HEK293 (cell line): ENCODE results near the gene DYNC1LI1.

ENCODE experiments used
- BCL11A ChIP-seq: fragments of 450-650 bp; formaldehyde crosslinking; IDR thresholded peaks from 2 replicates; pipeline ENCODE4 v1.5.1; 2016; ENCODE audit warnings: low read depth, missing biosample characterization, missing genetic modification characterization
- EGR2 ChIP-seq: fragments of 450-650 bp; formaldehyde crosslinking; IDR thresholded peaks from 2 replicates; pipeline ENCODE4 v1.5.1; 2016; ENCODE audit warnings: low read depth, missing biosample characterization, missing genetic modification characterization
- HOXD13 ChIP-seq: sonication (generic); formaldehyde crosslinking; IDR thresholded peaks from 2 replicates; pipeline ENCODE4 v1.8.0; 2022; ENCODE audit warnings: missing genetic modification reagents, borderline replicate concordance
- KLF1 ChIP-seq: fragments of 450-650 bp; formaldehyde crosslinking; IDR thresholded peaks from 2 replicates; pipeline ENCODE4 v1.5.1; 2016; ENCODE audit warnings: missing biosample characterization, missing genetic modification characterization
- REPIN1 ChIP-seq: fragments of 450-650 bp; formaldehyde crosslinking; IDR thresholded peaks from 2 replicates; pipeline ENCODE4 v1.5.1; 2017; ENCODE audit warnings: missing biosample characterization, missing genetic modification characterization, low read depth
- SCRT1 ChIP-seq: fragments of 450-650 bp; formaldehyde crosslinking; IDR thresholded peaks from 2 replicates; pipeline ENCODE4 v1.5.1; 2016; ENCODE audit warnings: missing biosample characterization, missing genetic modification characterization, borderline replicate concordance
- WT1 ChIP-seq: fragments of 450-650 bp; formaldehyde crosslinking; IDR thresholded peaks from 2 replicates; pipeline ENCODE4 v1.5.1; 2016; ENCODE audit warnings: missing biosample characterization, missing genetic modification characterization
- YY2 ChIP-seq: fragments of 450-650 bp; formaldehyde crosslinking; IDR thresholded peaks from 2 replicates; pipeline ENCODE4 v1.5.1; 2016; ENCODE audit warnings: missing biosample characterization, missing genetic modification characterization
- ZFP3 ChIP-seq: fragments of 450-650 bp; formaldehyde crosslinking; IDR thresholded peaks from 2 replicates; pipeline ENCODE4 v1.5.1; 2016; ENCODE audit warnings: low read depth, missing biosample characterization, missing genetic modification characterization
- ZFP37 ChIP-seq: fragments of 450-650 bp; formaldehyde crosslinking; IDR thresholded peaks from 2 replicates; pipeline ENCODE4 v1.5.1; 2016; ENCODE audit warnings: missing biosample characterization, missing genetic modification characterization
- ZFP41 ChIP-seq: fragments of 450-650 bp; formaldehyde crosslinking; IDR thresholded peaks from 2 replicates; pipeline ENCODE4 v1.5.1; 2016; ENCODE audit warnings: missing biosample characterization, missing genetic modification characterization, borderline replicate concordance
- ZFP69B ChIP-seq: fragments of 450-650 bp; formaldehyde crosslinking; IDR thresholded peaks from 2 replicates; pipeline ENCODE4 v1.5.1; 2016; ENCODE audit warnings: missing biosample characterization, missing genetic modification characterization
- ZNF10 ChIP-seq: fragments of 450-650 bp; formaldehyde crosslinking; IDR thresholded peaks from 2 replicates; pipeline ENCODE4 v1.5.1; 2017; ENCODE audit warnings: missing biosample characterization, missing genetic modification characterization
- ZNF157 ChIP-seq: fragments of 450-650 bp; formaldehyde crosslinking; IDR thresholded peaks from 2 replicates; pipeline ENCODE4 v1.5.1; 2016; ENCODE audit warnings: missing biosample characterization, missing genetic modification characterization
- ZNF202 ChIP-seq: fragments of 450-650 bp; formaldehyde crosslinking; IDR thresholded peaks from 2 replicates; pipeline ENCODE4 v1.5.1; 2016; ENCODE audit warnings: missing biosample characterization, missing genetic modification characterization, borderline replicate concordance
- ZNF23 ChIP-seq: fragments of 450-650 bp; formaldehyde crosslinking; IDR thresholded peaks from 2 replicates; pipeline ENCODE4 v1.5.1; 2016; ENCODE audit warnings: missing biosample characterization, missing genetic modification characterization, borderline replicate concordance
- ZNF404 ChIP-seq: fragments of 450-650 bp; formaldehyde crosslinking; IDR thresholded peaks from 2 replicates; pipeline ENCODE4 v1.5.1; 2017; ENCODE audit warnings: missing biosample characterization, missing genetic modification characterization
- ZNF514 ChIP-seq: fragments of 450-650 bp; formaldehyde crosslinking; IDR thresholded peaks from 2 replicates; pipeline ENCODE4 v1.5.1; 2016; ENCODE audit warnings: missing biosample characterization, missing genetic modification characterization
- ZNF548 ChIP-seq: fragments of 450-650 bp; formaldehyde crosslinking; IDR thresholded peaks from 2 replicates; pipeline ENCODE4 v1.5.1; 2016; ENCODE audit warnings: missing biosample characterization, missing genetic modification characterization
- ZNF558 ChIP-seq: fragments of 450-650 bp; formaldehyde crosslinking; IDR thresholded peaks from 2 replicates; pipeline ENCODE4 v1.5.1; 2016; ENCODE audit warnings: missing biosample characterization, missing genetic modification characterization
- ZNF777 ChIP-seq: fragments of 450-650 bp; formaldehyde crosslinking; IDR thresholded peaks from 2 replicates; pipeline ENCODE4 v1.5.1; 2017; ENCODE audit warnings: missing biosample characterization, missing genetic modification characterization, borderline replicate concordance
- ZNF785 ChIP-seq: fragments of 450-650 bp; formaldehyde crosslinking; IDR thresholded peaks from 2 replicates; pipeline ENCODE4 v1.5.1; 2016; ENCODE audit warnings: missing biosample characterization, missing genetic modification characterization
- TF ChIP-seq, protein P1 (sequence below): fragments of 450-650 bp; formaldehyde crosslinking; IDR thresholded peaks from 2 replicates; pipeline ENCODE4 v1.5.1; 2016; ENCODE audit warnings: missing biosample characterization, missing genetic modification characterization, borderline replicate concordance
- TF ChIP-seq, protein P2 (sequence below): fragments of 450-650 bp; formaldehyde crosslinking; IDR thresholded peaks from 2 replicates; pipeline ENCODE4 v1.5.1; 2016; ENCODE audit warnings: missing biosample characterization, missing genetic modification characterization
- TF ChIP-seq, protein P3 (sequence below): fragments of 450-650 bp; formaldehyde crosslinking; conservative IDR thresholded peaks from 2 replicates; pipeline ENCODE4 v1.5.1; 2016; ENCODE audit warnings: low read depth, missing biosample characterization, missing genetic modification characterization
- TF ChIP-seq, protein P4 (sequence below): fragments of 450-650 bp; formaldehyde crosslinking; IDR thresholded peaks from 2 replicates; pipeline ENCODE4 v1.5.1; 2016; ENCODE audit warnings: missing biosample characterization, missing genetic modification characterization
- TF ChIP-seq, protein P5 (sequence below): fragments of 450-650 bp; formaldehyde crosslinking; IDR thresholded peaks from 2 replicates; pipeline ENCODE4 v1.5.1; 2016; ENCODE audit warnings: missing biosample characterization, missing genetic modification characterization, low read depth
- TF ChIP-seq, protein P6 (sequence below): fragments of 450-650 bp; formaldehyde crosslinking; IDR thresholded peaks from 2 replicates; pipeline ENCODE4 v1.5.1; 2017; ENCODE audit warnings: missing biosample characterization, mild to moderate bottlenecking, missing genetic modification characterization, moderate library complexity

The DYNC1LI1 gene

DNA sequence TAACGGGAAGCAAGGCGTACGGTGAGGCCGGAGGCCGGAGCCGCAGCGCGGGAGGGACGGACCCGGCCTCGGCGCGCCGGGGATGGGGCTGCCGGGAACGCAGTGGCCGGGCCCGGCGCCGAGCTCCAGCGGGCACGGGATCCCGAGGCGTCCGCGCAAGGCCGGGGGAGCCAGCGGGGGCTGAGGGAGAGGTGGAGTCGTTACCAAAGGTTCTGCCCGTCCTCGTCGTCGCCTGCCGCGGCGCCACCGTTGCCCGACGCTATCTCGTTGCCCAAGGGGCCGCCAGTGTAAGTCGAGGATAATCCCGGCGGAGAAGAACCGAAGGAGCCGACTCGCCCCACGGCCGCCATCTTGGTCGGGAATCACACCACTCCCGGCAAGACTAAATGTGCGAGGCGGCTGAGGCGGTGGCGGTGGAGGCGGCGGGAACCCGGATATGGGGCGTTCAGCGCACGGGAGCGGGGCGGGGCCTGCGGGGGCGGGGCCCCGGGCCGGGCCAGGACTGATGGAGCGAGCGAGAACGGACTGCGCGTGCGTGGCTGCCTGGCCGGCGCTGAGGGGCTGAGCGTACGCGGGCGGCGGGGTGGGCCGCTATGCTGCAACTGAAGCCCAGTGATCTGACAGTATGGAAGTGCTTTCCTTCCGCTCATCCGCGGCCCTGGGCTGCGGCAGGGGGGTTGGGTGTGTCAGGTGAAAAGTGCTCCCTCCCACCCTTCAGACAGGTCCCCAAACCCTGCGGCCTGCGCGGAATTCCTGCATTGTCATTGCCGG, at the start of gene DYNC1LI1 (continued):
- TF ChIP-seq SCRT1 (tag by site-specific recombination), result no peak
- TF ChIP-seq, protein P1, sequence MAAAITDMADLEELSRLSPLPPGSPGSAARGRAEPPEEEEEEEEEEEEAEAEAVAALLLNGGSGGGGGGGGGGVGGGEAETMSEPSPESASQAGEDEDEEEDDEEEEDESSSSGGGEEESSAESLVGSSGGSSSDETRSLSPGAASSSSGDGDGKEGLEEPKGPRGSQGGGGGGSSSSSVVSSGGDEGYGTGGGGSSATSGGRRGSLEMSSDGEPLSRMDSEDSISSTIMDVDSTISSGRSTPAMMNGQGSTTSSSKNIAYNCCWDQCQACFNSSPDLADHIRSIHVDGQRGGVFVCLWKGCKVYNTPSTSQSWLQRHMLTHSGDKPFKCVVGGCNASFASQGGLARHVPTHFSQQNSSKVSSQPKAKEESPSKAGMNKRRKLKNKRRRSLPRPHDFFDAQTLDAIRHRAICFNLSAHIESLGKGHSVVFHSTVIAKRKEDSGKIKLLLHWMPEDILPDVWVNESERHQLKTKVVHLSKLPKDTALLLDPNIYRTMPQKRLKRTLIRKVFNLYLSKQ (tag by site-specific recombination), result no peak
- peak; percentile 94 for TF ChIP-seq ZNF10 (tag by site-specific recombination)
- TF ChIP-seq WT1 (tag by site-specific recombination), result no peak
- no peak for TF ChIP-seq BCL11A (tag by site-specific recombination)
- peak; percentile 70; the same call in 1 of the 2 replicates for TF ChIP-seq YY2 (tag by site-specific recombination)
- TF ChIP-seq ZFP41 (tag by site-specific recombination), result no peak
- TF ChIP-seq, protein P2, sequence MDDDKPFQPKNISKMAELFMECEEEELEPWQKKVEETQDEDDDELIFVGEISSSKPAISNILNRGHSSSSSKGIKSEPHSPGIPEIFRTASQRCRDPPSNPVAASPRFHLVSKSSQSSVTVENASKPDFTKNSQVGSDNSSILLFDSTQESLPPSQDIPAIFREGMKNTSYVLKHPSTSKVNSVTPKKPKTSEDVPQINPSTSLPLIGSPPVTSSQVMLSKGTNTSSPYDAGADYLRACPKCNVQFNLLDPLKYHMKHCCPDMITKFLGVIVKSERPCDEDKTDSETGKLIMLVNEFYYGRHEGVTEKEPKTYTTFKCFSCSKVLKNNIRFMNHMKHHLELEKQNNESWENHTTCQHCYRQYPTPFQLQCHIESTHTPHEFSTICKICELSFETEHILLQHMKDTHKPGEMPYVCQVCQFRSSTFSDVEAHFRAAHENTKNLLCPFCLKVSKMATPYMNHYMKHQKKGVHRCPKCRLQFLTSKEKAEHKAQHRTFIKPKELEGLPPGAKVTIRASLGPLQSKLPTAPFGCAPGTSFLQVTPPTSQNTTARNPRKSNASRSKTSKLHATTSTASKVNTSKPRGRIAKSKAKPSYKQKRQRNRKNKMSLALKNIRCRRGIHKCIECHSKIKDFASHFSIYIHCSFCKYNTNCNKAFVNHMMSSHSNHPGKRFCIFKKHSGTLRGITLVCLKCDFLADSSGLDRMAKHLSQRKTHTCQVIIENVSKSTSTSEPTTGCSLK (tag by site-specific recombination), result no peak
- no peak for TF ChIP-seq REPIN1
- no peak for TF ChIP-seq ZNF157
- TF ChIP-seq ZNF777 (tag by site-specific recombination), result no peak
- TF ChIP-seq, protein P3, sequence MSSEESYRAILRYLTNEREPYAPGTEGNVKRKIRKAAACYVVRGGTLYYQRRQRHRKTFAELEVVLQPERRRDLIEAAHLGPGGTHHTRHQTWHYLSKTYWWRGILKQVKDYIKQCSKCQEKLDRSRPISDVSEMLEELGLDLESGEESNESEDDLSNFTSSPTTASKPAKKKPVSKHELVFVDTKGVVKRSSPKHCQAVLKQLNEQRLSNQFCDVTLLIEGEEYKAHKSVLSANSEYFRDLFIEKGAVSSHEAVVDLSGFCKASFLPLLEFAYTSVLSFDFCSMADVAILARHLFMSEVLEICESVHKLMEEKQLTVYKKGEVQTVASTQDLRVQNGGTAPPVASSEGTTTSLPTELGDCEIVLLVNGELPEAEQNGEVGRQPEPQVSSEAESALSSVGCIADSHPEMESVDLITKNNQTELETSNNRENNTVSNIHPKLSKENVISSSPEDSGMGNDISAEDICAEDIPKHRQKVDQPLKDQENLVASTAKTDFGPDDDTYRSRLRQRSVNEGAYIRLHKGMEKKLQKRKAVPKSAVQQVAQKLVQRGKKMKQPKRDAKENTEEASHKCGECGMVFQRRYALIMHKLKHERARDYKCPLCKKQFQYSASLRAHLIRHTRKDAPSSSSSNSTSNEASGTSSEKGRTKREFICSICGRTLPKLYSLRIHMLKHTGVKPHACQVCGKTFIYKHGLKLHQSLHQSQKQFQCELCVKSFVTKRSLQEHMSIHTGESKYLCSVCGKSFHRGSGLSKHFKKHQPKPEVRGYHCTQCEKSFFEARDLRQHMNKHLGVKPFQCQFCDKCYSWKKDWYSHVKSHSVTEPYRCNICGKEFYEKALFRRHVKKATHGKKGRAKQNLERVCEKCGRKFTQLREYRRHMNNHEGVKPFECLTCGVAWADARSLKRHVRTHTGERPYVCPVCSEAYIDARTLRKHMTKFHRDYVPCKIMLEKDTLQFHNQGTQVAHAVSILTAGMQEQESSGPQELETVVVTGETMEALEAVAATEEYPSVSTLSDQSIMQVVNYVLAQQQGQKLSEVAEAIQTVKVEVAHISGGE, result 0 out of 2 replicates have a peak, but pooled peaks have one; percentile 27
- no peak for TF ChIP-seq ZFP3 (tag by site-specific recombination)
- no peak for TF ChIP-seq ZNF785
- TF ChIP-seq HOXD13 (CRISPR knock-in tag), result no peak
- TF ChIP-seq, protein P4, sequence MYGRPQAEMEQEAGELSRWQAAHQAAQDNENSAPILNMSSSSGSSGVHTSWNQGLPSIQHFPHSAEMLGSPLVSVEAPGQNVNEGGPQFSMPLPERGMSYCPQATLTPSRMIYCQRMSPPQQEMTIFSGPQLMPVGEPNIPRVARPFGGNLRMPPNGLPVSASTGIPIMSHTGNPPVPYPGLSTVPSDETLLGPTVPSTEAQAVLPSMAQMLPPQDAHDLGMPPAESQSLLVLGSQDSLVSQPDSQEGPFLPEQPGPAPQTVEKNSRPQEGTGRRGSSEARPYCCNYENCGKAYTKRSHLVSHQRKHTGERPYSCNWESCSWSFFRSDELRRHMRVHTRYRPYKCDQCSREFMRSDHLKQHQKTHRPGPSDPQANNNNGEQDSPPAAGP (tag by site-specific recombination), result no peak
- no peak for TF ChIP-seq ZFP69B
- no peak for TF ChIP-seq ZNF548 (tag by site-specific recombination)
- TF ChIP-seq EGR2 (tag by site-specific recombination), result peak; percentile 46
- TF ChIP-seq ZNF202 (tag by site-specific recombination), result no peak
- TF ChIP-seq ZNF23 (tag by site-specific recombination), result no peak
- TF ChIP-seq, protein P5, sequence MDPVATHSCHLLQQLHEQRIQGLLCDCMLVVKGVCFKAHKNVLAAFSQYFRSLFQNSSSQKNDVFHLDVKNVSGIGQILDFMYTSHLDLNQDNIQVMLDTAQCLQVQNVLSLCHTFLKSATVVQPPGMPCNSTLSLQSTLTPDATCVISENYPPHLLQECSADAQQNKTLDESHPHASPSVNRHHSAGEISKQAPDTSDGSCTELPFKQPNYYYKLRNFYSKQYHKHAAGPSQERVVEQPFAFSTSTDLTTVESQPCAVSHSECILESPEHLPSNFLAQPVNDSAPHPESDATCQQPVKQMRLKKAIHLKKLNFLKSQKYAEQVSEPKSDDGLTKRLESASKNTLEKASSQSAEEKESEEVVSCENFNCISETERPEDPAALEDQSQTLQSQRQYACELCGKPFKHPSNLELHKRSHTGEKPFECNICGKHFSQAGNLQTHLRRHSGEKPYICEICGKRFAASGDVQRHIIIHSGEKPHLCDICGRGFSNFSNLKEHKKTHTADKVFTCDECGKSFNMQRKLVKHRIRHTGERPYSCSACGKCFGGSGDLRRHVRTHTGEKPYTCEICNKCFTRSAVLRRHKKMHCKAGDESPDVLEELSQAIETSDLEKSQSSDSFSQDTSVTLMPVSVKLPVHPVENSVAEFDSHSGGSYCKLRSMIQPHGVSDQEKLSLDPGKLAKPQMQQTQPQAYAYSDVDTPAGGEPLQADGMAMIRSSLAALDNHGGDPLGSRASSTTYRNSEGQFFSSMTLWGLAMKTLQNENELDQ (tag by site-specific recombination), result no peak
- TF ChIP-seq KLF1 (tag by site-specific recombination), result peak; percentile 25; the same call in 1 of the 2 replicates
- TF ChIP-seq ZFP37 (tag by site-specific recombination), result no peak
- TF ChIP-seq, protein P6, sequence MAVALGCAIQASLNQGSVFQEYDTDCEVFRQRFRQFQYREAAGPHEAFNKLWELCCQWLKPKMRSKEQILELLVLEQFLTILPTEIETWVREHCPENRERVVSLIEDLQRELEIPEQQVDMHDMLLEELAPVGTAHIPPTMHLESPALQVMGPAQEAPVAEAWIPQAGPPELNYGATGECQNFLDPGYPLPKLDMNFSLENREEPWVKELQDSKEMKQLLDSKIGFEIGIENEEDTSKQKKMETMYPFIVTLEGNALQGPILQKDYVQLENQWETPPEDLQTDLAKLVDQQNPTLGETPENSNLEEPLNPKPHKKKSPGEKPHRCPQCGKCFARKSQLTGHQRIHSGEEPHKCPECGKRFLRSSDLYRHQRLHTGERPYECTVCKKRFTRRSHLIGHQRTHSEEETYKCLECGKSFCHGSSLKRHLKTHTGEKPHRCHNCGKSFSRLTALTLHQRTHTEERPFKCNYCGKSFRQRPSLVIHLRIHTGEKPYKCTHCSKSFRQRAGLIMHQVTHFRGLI (tag by site-specific recombination), result no peak
- no peak for TF ChIP-seq ZNF558
- TF ChIP-seq ZNF514, result no peak
- no peak for TF ChIP-seq ZNF404 (tag by site-specific recombination)
